HG03565 (cell line): ENCODE measurements around the gene TSPEAR.

Experiments used
- ATAC-seq: cut with Tn5 transposase; IDR thresholded peaks from one replicate; pipeline ENCODE4 v1.9.1; 2021; ENCODE audit warnings: mild to moderate bottlenecking, moderate library complexity; ENCODE audit not compliant: unreplicated experiment

The TSPEAR gene

DNA sequence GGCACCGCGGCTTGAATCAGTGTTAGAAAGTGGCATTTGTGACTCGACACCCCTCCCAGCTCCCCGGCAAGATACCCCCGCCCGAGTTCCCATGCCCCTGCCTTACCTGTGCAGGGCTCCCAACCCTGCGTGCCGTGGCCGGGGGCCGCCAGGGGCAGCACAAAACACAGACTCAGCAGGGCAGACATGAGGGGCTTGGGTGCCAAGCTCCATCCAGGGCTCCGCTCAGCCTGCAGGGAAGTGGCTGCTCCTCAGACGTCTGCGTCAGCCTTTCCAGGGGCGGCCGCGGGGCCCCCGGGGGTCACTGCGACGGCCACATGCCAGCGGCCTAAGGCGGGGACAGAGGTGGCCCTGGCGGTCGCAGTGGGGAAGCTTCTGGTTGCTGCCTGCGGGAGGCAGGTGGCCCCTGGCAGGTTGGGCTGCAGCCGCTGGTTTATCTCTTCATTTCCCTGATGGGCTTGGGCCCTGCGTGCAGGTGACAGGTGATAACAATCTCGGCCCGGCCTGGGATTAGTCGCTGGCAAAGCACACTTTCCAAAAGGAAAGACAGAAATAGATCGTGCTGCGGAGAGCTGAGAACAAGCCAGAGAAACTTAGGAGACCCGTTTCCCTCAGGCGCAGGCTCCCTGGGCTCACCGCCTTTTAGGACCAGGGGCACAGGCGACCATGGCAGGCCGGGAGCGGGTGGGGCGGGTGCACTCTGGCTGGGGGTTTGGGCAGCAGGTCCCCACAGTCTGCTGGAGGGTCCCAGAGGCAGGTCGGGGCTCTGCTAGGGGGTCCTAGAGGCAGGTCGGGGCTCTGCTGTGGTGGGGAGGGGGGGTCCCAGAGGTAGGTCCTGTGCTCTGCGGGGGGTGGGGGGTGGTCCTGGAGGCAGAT lies at the start of gene TSPEAR:
Gene TSPEAR (minus strand): TSS at position 246 of the 876 bp plus-strand sequence. CDS start 58 bp downstream, at position 188.
- no peak for ATAC-seq

DNA sequence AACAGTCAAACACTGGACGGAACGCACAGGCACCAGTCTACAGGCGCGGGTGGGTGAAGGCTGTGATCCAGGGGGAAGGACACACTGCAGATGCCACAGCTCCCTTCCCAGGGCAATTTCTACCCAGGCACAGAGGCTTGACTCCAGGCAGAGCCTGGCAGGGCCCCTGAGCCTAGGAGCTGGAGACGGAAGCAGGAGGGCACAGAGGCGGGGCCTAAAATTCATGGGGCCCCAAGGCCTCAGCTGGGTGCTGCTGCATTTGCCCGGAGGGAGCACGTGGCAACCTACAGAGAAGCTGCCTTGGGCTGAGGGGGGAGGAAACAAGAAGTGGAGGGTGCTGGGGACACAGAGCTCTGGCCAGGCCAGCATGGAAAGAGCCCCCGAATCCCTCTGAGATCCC lies 49.0 kb upstream of the TSPEAR start:
- no peak for ATAC-seq

DNA sequence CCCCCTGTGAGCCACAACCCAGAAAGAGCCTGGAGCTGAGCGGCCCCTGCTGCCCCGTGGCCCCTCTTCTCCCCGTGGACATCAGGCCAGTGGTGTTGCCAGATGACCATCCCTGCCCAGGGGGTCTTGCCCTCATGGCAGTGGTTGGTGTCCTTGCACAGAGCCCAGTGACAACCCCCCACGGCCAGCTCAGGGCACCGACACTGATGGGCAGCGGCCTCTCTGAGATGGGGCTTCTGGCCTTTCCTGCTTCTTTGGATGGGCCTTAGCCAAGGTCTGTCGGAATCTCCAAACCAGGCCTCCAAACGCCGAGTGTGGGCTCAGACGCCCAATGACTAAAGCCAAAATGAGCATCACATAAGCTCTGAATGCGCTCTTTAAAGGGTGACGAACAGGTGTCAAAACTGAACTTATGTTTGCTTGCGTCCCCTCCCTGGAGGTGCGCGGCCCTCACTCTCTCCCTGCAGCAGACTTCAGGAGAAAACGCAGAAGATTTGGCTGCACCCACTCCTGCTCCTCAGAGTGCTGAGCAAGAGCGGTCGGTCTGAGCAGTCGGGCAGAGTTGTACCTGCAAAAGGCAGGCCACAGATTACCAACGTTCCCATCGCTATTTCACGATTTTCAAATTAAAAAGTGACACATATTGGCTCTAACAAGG lies 48.4 kb upstream of the TSPEAR start:
- no peak for ATAC-seq

DNA sequence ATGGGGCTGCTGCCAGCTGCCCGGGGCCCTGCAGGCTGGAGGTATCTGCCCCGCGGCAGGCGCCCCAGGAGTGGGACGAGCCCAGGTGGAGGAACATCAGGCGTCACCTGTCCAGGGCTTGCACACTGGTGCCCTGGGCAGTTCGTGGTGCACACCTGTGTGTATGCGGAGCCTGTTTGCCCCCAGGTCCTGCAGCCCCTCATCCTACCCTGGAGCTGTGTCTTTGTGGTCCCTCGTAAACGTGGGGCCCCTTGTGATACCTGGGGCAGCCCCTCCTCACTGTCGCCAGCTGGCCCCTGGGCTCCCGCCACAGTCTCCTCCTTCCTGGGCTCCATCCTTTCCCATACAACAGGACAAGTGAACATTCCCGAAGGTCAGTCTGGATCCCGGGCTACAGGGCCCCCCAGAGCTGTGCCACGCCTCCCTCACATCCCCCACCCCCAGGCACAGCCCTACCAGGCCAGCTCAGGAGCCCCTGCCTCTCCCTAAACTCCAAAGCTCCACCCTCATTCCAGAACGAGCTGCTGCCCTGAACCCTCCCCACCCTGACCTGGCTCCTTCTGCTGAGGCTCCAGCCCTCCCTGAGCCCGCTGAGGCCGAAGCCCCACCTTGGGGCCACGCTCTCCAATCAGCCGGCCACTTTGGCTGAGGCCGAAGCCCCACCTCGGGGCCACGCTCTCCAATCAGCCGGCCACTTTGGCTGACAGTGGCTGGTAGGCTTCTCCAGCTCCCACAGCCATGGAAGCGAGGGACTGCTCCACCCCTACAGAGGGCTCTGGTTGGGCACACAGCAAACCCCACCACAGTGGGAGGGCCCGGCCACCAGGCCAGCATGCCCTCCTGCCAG lies 47.6 kb upstream of the TSPEAR start:
- no peak for ATAC-seq

DNA sequence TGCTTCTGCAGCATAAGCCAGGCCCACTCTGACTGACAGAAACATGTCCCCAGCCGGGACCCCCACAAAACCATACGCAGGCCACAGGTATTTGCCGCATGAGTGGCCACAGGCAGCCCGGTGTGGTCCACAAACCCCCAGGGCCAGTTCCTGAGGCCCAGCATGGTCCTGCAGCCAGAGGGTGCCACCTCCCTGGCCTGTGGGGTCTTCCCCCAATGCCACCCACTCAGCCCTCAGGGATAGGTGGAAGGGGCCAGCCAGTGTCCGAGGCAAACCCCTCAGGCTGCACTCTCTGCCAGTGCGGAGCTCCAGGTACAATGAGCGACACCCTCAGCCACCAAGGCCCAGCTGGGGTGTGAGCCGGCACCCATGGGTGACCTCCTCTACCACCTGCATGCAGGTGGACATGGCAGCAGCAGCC lies 46.8 kb upstream of the TSPEAR start:
- ATAC-seq = no peak

DNA sequence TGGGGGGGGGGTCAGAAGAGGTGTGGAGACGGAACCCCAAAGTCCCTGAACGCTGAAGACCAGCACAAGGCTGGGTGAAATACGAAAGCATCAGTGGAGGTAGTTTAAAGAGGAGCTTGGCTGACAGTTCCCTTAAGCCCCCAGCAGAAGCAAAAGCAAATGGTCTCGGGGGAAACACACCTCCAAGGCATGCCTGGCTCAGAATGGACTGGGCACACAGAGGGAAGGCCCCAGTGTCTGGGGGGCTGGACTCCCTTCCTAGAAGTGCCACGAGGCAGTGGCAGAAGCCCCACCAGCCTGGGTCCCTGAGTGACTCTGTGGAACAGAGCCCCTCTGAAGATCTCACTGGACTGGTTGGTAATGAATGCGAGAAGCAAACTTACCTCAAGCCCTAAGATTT lies 46.4 kb upstream of the TSPEAR start:
- no peak for ATAC-seq

DNA sequence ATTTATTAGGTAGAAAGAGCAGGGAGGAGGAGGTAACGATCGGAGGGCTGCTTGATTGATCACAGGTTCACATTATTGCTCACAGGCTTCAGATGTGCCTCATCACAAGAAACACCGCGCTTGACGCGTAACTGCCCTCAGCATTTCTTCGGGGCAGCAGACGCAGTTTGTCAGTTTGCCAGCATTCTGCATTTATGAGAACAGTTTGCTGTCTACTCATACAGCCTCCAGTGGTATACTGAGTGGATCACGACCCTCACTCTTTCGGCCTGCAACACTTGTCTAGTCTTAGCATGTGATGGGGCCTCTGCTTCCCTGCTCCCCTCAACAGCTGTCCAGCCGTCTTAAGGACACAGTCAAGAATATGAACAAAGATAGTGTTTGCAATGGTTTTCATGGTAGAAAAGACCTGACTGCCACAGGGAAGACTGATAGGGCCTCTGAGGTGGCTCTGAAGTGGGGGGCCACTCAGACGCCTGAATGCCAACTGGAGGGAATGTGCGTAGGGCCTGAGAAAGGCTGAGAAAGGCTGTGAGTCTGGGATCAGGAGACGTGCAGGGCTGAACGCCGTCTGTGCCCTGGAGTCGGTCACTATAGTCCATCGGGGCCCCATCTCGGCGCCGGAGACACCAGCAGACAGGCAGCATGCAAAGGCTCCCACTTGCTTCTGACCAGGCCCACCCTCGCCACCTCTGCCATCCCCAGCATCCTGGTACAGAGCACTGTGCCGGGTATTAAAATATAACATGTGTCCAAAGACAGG lies 45.2 kb upstream of the TSPEAR start:
- ATAC-seq = no peak

DNA sequence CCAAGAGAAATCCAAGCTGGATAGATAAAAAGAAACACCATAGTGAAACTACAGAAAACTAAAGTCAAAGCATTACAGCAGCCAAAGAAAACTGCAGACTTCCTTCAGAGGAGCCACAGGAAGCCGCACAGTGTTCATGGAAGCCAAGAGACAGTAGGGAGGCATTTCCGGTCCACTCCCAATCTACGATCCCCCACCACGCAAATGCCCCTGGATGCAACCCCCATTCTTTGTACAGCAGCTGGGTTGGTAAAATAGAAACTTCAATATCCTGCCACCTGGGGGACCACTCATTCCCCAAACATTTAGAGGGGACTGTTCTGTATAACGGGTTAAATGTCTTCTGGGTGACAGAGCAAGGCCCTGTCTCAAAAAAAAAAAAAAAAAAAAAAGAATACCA lies 43.9 kb upstream of the TSPEAR start:
- no peak for ATAC-seq

DNA sequence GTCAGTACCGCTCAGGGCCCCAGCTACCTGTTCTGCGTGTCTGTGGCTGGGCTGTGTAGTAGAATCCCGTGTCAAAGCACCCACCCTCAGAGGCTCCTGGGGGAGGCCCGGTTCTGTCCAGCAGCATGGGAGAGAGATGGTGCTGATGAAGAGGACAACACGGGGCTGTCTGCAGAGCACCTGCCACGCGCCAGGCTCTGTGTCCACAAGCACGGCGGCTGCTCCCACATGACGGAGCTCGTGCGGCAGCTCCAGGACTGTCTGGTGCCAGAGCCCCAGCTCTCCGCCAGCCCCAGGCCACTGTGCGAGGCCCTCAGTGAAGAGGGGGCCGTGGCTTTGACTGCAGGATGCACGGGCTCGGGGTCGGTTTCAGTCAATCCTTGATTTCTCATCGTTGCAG lies 42.0 kb upstream of the TSPEAR start:
- ATAC-seq = no peak

DNA sequence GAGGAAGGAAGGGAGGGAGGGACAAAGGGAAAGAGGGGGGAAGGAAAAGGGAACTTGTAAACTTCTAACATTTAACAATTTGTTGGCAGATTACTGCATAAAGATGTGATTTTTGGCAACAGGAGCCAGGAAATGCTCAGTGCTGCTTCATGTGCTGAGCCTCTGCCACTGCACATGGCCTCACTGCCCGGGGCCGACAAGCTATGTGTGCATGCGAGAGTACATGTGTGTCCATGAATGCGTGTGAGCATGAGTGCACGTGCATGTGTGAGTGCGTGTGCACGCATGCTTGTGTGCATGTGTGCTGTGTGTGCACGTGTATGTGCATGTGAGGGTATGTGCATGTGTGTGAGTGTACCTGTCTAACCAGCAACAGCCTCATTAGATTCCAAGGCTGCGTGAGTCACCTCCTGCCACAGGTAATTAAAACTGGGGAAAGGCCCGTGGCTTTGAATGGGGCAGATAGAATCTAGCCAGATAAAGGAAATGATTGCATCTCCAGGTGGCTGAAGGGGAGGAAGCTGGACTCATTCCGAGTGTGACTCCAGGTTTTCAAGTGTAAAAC lies 41.4 kb upstream of the TSPEAR start:
- no peak for ATAC-seq

DNA sequence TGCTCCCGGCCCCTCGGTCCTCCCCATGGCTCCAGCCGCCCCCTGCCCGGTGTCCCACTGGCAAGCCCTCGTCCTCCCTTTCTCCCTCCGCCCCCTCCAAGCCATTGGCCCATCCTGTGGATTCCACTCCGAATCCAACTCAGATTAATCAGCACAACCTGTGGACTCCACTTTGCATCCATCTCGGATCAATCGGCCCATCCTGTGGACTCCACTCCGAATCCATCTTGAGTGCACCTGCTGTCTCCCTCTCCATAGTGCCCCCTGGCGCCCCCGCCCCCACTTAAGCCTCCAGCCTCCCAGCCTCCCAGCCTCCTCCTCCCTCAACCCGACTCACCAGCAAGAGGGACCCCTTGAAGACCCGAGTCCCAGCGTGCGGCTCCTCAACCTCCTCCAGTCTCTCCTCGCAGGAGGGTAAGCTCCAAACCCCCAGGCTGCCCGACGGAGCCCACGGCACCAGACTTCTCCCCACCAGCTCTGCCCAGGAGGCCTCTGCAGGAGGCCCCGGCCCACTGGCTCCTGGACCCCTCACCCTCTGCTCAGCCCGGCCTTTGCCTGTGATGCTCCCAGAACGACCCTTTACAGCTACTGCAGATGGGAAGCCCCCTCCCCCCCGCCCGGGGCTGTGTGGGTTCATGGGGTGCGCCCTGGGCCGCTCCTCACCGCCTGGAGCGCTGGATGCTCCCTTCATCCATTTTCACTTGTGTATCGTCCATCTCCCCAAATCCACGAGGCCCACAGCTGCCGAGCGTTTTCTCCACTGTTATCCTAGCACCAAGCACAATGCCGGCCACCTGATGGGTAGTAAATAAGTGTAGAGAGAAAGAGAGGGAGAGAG lies 40.6 kb upstream of the TSPEAR start:
- ATAC-seq = no peak

DNA sequence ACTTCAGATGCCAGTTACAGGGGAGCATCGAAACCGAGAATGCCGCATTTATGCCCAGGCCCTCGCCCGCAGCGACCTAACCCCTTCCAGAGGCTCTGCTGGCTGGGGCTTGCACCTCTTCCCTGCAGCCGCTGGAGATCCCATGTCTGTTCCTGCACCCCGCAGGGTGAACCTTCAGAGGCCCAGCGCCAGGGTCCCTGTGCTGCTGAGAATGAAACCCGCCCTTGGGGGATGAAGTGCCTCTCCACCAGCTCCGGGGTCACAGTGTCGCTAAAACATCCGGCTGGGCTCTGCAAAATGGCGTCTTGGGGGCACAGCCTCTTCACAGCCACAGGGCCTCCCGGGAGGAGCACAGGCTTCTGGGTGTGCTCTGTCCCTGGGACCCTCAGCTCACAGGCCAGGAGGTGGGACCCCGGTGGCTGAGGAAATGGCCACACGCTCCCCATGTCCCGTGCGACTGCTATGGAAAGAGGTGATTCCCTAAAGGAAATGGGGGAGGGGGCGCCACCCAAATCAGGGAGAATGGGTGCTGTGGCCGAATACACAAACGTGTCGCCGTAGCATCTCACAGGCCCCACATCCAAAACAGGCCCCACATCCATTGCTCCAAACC lies 39.9 kb upstream of the TSPEAR start:
- ATAC-seq = no peak

DNA sequence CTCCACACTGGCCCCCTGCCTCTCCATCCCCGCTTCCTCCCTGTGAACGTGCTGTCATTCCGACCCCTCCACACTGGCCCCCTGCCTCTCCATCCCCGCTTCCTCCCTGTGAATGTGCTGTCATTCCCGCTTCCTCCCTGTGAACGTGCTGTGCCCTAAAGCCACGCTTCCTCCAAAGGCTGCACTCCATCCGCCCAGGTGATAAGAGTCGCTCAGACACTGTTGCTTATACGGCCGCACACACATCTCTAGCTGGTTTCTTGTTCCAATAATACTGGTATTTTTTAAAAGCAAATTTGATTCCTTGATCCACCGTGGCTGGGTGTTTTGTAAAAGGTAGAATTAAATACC lies 39.3 kb upstream of the TSPEAR start:
- ATAC-seq = no peak

DNA sequence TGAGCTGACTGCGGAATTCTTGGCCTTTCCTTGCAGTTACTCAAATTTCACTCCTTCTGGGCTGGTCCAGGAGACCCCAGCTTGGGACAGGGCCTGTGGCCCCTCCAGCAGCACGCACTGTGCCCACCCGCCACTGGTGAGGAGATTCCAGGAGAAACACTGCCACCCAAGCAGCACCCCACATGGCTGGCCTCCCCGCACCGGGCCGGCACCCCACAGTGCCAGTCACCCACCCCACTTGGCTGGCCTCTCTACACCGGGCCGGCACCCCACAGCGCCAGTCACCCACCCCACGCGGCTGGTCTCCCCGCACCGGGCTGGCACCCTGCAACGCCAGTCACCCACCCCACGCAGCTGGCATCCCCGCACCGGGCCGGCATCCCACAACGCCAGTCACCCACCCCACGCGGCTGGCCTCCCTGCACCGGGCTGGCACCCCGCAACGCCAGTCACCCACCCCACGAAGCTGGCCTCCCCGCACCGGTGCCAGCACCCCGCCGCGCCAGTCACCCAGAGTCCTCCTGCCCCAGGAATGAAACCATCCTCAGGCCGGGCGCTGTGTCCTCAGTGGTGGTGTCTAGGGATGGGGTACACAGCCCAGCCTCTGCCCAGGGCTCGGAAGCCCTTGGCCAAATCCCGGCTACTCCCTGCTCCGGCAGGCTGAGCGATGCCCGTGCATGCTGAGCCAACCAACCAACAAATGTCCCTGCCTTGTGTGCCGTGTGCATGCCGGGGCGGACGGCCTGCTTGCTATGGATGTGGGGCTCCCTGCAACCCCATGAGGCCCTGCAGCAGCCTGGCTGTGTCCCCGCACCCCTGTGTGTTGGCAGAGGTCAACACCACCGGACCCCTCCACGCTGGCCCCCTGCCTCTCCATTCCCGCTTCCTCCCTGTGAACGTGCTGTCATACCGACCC lies 38.6 kb upstream of the TSPEAR start:
- no peak for ATAC-seq

DNA sequence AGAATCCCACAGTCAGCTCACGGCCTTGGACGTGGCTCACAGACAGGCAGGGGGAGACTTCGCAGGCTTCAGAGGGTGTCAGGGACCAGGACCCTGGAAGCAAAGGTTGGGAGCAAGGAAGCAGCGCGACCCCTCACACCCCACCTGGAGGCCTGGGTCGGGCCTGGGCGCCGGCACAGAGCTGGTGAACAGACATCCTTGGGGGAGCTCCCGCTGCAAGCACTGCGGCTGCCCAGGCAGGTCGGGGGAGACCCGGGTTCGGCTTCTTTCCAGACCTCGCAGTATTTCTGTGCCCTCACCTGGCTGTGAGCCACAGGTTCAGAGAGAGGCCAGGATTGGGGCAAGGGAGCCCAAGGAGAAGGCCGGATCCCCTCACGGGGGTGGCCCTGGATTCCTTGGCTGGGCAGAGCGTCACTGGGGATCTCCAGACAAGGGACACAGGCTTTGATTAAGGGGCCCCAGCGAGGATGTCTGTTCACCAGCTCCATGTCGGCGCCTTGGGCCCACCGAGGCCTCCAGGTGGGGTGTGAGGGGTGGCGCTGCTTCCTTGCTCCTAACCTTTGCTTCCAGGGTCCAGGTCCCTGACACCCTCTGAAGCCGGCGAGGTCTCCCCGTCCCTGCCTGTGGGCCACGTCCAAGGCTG lies 37.9 kb upstream of the TSPEAR start:
- no peak for ATAC-seq

DNA sequence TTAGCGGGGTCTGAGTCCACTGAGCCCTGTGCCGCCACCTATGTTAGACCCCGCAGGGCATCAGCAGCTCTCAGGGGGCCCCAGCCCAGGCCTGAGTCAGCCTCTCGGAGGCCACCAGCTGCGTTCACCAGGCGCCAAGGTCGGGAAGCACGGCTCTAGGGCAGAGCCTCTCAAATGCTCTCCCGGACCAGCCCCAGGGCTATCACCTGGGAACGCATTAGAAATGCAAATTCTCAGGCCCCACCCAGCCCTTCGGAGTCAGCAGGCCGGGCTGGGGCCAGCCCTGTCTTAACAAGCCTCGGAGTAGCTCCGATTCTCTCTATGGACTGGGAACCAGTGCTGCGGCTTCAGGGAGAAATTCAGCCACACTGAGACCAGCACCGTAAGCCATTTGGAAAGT lies 37.2 kb upstream of the TSPEAR start:
- ATAC-seq = no peak

DNA sequence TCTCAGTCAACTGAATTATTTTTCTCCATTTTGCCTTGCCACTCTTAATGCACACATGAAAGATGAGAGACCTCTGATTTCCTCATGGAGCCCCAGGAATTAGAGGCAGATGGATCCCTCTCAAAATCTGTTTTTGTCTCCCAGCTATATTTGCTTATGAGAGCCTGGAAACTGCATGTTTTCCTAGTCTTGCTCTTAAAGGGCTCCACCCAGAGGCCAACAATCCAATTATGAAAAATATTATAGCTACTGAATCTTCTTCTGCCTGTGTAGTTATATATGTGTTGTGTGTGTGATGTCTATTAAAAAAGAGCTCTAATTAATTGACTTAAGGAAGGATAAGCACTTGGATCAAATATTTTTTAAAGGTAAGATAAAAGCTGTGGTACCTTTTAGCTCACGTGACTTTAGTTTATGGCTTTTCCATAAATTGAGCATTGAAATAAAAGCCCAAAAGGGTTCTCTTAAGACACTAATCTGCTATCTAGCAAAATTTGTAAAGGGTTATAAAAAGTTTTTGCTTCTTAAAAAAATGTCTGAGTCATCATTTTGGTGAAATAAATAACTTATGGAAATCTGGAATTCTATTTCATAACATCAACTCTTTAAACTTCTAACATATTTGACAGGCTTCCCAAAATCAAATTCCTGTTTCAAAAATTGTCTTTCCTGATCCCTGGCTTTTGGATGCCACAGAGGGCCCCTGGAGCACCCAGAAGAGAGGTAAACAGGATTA lies 31.2 kb upstream of the TSPEAR start:
- no peak for ATAC-seq
